ENCODE data around the gene GAL3ST1.
"Not testable (repeated sequence)": the region's sequence is repeated elsewhere in the genome, so short reads cannot be mapped to it uniquely, and the experiment has no call there.

Gene GAL3ST1

DNA sequence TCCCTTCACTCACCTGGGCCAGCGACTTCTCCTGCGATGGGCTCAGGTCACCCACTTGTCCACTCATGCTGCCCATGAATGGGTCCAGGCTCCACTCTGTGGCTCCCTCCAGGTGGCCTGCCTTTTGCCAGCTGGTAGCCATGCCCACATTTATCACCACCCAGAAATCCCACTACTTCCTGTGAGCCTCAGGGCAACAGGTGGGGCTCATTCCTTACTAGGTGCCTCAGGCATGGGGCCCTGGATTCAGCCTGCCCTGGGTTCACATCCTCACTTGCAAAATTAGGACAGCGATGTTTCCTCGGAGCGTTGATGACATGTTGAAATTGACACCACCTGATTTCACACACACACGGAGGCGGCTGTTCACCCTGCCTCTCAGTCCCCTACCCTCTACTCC, 27.8 kb downstream of the GAL3ST1 start, which contains the start of gene SEC14L6:
Gene SEC14L6, minus strand, starts transcription at position 126 of the 400 bp plus-strand sequence. Its CDS starts 59 bp downstream, at position 67.
- H3K27me3 ChIP-seq = peaks cover 0 to 47% of the 10 kb centered on the region in 2 donors
- H3K4me3 ChIP-seq = no peak within 1 kb of the TSS
- TF ChIP-seq, protein P1, sequence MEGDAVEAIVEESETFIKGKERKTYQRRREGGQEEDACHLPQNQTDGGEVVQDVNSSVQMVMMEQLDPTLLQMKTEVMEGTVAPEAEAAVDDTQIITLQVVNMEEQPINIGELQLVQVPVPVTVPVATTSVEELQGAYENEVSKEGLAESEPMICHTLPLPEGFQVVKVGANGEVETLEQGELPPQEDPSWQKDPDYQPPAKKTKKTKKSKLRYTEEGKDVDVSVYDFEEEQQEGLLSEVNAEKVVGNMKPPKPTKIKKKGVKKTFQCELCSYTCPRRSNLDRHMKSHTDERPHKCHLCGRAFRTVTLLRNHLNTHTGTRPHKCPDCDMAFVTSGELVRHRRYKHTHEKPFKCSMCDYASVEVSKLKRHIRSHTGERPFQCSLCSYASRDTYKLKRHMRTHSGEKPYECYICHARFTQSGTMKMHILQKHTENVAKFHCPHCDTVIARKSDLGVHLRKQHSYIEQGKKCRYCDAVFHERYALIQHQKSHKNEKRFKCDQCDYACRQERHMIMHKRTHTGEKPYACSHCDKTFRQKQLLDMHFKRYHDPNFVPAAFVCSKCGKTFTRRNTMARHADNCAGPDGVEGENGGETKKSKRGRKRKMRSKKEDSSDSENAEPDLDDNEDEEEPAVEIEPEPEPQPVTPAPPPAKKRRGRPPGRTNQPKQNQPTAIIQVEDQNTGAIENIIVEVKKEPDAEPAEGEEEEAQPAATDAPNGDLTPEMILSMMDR (IDR thresholded peaks at IDR 0.05) = no peak
- H3K9me3 ChIP-seq = no peaks in the 10 kb centered on the region
- no peak within 1 kb of the TSS for H3K27ac ChIP-seq
- no peaks in the 10 kb centered on the region for H3K36me3 ChIP-seq
- intact Hi-C loops (cut with DNase I; ENCODE audit: low total_unique reads) = no loop called here
- no peak for DNase-seq
- H3K4me1 ChIP-seq = peaks cover 0 to 12% (median 9%) of the 10 kb centered on the region in 4 donors

DNA sequence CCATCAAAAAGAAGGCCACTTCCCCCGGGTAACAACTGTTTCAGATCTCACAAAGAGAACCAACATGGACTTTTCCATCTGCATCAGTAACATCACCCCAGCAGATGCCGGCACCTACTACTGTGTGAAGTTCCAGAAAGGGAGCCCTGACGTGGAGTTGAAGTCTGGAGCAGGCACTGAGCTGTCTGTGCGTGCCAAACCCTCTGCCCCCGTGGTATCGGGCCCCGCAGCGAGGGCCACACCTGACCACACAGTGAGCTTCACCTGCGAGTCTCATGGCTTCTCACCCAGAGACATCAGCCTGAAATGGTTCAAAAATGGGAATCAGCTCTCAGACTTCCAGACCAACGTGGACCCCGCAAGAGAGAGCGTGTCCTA, 31.7 kb downstream of the GAL3ST1 start:
- no peaks in the 10 kb centered on the region for H3K9me3 ChIP-seq
- no peak for DNase-seq
- TF ChIP-seq, protein P1 (IDR thresholded peaks at IDR 0.05) = no peak
- H3K27me3 ChIP-seq = peaks cover 0 to 58% of the 10 kb centered on the region in 2 donors
- H3K4me1 ChIP-seq = peaks cover 0 to 12% (median 9%) of the 10 kb centered on the region in 4 donors
- no peaks in the 10 kb centered on the region for H3K36me3 ChIP-seq
- no peak overlapping the region for H3K27ac ChIP-seq
- intact Hi-C loops (cut with DNase I; ENCODE audit: low total_unique reads) = no loop called here
- peak overlapping the region; percentile 32 to 48 for H3K4me3 ChIP-seq

DNA sequence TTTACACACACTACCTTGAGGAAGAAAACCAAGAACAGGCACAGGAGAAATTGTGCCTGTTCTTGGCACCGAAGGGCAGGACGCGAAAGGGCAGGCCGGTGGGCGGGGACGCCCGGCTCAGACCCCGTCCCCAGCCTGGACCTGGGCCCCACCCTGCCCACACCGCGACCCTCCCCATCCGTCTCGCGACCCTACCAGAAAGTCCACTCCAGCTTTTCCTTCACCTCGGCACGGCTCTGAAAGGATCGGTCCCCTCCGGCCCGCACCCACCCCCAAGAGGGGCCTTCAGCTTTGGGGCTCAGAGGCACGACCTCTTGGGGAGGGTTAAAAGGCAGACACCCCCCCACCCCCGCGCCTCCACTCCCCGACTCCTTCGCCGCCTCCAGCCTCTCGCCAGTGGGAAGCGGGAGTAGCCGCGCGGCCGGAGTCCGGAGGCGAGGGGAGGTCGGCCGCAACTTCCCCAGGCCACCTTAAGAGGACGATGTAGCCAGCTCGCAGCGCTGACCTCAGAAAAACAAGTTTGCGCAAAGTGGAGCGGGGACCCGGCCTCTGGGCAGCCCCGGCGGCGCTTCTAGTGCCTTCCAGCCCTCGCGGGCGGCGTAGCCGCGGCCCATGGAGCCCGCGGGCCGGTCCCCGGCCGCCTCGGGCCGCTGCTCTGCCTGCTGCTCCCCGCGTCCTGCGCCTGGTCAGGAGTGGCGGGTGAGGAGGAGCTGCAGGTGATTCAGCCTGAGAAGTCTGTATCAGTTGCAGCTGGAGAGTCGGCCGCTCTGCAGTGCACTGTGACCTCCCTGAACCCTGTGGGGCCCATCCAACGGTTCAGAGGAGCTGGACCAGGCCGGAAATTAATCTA, 32.3 kb downstream of the GAL3ST1 start:
- no peak overlapping the region for H3K27ac ChIP-seq
- peaks cover 0 to 53% of the 10 kb centered on the region in 2 donors for H3K27me3 ChIP-seq
- DNase-seq = no peak
- no peaks in the 10 kb centered on the region for H3K9me3 ChIP-seq
- no peaks in the 10 kb centered on the region for H3K36me3 ChIP-seq
- TF ChIP-seq, protein P1 (IDR thresholded peaks at IDR 0.05) = no peak
- intact Hi-C loops (cut with DNase I; ENCODE audit: low total_unique reads) = no loop called here
- H3K4me1 ChIP-seq = peaks cover 0 to 12% (median 9%) of the 10 kb centered on the region in 4 donors
- H3K4me3 ChIP-seq = peak overlapping the region; percentile 32 to 48

DNA sequence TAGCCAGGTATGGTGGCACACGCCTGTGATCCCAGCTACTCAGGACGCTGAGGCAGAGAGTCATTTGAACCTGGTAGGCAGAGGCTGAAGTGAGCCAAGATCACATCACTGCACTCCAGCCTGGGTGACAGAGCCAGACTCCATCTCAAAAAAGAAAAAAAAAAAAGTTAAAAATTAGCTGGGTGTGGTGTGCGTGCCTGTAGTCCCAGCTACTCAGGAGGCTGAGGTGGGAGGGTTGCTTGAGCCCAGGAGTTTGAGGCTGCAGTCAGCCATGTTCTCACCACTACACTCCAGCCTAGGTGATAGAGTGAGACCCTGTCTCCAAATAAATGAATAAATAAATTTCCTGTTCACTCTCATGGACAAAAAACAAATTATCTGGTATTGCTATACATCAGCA, 33.0 kb downstream of the GAL3ST1 start:
- H3K9me3 ChIP-seq; DNase-seq; intact Hi-C loops (cut with DNase I; ENCODE audit: low total_unique reads); H3K27ac ChIP-seq; H3K36me3 ChIP-seq: not testable (repeated sequence)
- Histone ChIP-seq H3K27me3 (peaks cover 0 to 46% of the 10 kb centered on the region in 2 donors), H3K4me3 (peak overlapping the region in 1 of 2 donors; percentile 48), H3K4me1 (peaks cover 0 to 12% (median 9%) of the 10 kb centered on the region in 4 donors)

DNA sequence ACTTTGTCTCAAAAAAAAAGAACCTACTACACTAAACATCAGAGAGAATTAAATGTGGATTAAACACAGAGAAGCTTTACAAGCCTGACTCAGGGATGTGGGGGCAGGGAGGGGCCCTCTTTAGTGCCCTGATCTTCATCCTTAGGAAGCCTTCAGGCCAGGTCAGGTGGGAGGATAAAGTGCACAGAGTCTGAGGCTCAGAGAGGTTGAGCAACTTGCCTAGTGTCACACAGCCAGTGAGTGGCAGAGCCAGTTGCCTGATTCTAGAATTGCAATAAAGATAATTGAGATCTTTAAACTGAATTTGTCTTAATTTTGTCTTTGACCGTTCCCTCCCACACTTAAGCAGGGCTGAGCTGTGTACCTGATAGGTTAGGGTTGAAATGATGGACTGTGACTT, 35.1 kb downstream of the GAL3ST1 start:
- no peaks in the 10 kb centered on the region for H3K36me3 ChIP-seq
- no peak for DNase-seq
- TF ChIP-seq, protein P1 (IDR thresholded peaks at IDR 0.05) = no peak
- H3K9me3 ChIP-seq = no peaks in the 10 kb centered on the region
- no peak overlapping the region for H3K27ac ChIP-seq
- H3K27me3 ChIP-seq = peaks cover 0 to 37% of the 10 kb centered on the region in 2 donors
- H3K4me3 ChIP-seq = no peak overlapping the region
- intact Hi-C loops (cut with DNase I; ENCODE audit: low total_unique reads) = no loop called here
- H3K4me1 ChIP-seq = peaks cover 0 to 12% (median 9%) of the 10 kb centered on the region in 4 donors

DNA sequence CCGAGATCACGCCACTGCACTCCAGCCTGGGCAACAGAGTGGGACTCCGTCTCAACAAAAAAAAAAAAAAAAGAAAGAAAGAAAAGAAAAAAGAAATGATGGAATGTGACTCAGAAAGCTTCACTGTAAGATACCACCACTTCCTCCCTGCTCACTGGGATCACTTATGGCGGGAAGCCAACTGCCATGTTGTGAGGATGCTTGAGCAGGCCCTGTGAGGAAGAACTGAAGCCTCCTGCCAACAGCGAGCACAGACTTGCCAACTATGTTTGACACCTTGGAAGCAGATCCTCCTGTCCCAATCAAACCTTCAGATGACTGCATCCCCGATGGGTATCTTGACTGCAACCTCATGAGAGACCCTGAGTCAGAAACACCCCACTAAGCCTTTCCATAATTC, 36.2 kb downstream of the GAL3ST1 start:
- intact Hi-C loops (cut with DNase I; ENCODE audit: low total_unique reads) = no loop called here
- TF ChIP-seq, protein P1 (IDR thresholded peaks at IDR 0.05) = no peak
- H3K27me3 ChIP-seq = peaks cover 0 to 28% of the 10 kb centered on the region in 2 donors

More for the DNA sequence above, 36.2 kb downstream of the GAL3ST1 start:
- Histone ChIP-seq H3K27ac (no peak overlapping the region), H3K9me3 (no peaks in the 10 kb centered on the region), H3K4me1 (peaks cover 0 to 12% (median 9%) of the 10 kb centered on the region in 4 donors), H3K36me3 (no peaks in the 10 kb centered on the region), H3K4me3 (no peak overlapping the region)
- no peak for DNase-seq

All from tibial artery (tissue), 4 donors.